Measurements from ENCODE around the gene SHISAL1. TPM values are rescaled to one million over a fixed set of nuclear protein-coding genes. Genes with fewer than 3 reads are reported as not detected.

The SHISAL1 gene
- total and polyA plus RNA-seq, 2 donors (not counting 3 experiments of a cell fraction or from before 2014, with no cell fraction given) = 0.01 to 0.07 TPM

DNA sequence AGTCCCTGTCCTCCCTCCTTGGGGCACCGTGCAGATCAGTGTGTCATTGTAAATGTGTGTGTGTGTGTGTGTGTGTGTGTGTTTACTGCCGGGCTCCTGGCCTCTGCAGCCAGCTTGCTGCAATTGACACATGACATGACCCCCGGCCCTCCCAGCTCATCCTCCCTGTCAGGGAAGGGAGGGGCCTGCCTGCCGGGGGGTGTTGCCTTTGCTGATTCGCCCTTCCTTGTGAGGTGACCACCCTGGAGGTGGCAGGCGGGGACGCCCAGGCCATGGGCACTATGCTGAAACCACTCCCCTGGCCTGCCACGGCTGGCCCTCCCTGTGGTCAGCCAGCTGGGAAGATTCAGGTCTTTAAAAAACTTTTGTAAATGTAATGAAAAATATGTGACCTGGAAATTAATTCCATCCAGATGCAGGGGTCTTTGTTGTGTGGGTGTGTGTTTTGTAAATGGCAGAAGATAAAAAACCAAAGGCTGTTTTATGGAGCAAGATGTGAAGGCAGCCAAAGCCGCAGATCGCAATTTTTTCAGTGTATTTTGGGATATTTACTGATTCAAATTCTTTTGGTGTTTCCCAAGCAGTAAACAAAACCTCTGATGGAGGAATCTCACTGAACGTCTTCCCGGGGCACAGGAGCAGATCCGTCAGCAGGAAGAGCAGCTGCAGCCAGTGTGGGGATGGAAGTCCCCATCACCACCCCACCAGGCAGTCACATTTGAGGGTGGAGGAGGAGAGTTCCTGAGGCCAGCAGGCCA is 23.2 kb downstream of the SHISAL1 start:
- Histone ChIP-seq H3K27ac (ENCODE audit: insufficient read depth, low read depth, low read length) (no peak overlapping the region), H2AFZ (ENCODE audit: low read depth, low read length) (no peak overlapping the region), H3K4me3 (replicated peaks in 1 of 3; ENCODE audit: insufficient read depth in 1 of 3, low read depth in 1 of 3, low read length in 3 of 3) (no peak overlapping the region), H4K20me1 (replicated peaks; ENCODE audit: control insufficient read depth, extremely low read depth, insufficient read depth, low read length) (no peaks in the 10 kb centered on the region), H3K9me1 (replicated peaks; ENCODE audit: control insufficient read depth, extremely low read depth, insufficient read depth, low read length) (no peaks in the 10 kb centered on the region), H3K36me3 (ENCODE audit: control insufficient read depth in 2 of 2, extremely low read depth in 1 of 2, insufficient read depth in 2 of 2, low read length in 2 of 2) (no peaks in the 10 kb centered on the region), H3K27me3 (ENCODE audit: control insufficient read depth in 2 of 2, insufficient read depth in 2 of 2, low read length in 2 of 2) (no peaks in the 10 kb centered on the region), H3K4me1 (ENCODE audit: control insufficient read depth, extremely low read depth, insufficient read depth, low read length) (no peaks in the 10 kb centered on the region), H3K4me2 (ENCODE audit: insufficient read depth, low read length) (no peak overlapping the region), H3K9ac (replicated peaks; ENCODE audit: extremely low read depth, insufficient read depth, low read length) (no peak overlapping the region), H3K9me3 (replicated peaks; ENCODE audit: control insufficient read depth, insufficient read depth, low read length) (no peaks in the 10 kb centered on the region), H3K79me2 (ENCODE audit: control insufficient read depth, insufficient read depth, low read length) (no peaks in the 10 kb centered on the region)
- POLR2A ChIA-PET = interaction anchor here (0.7 kb wide), 1 partner anchor 21 kb away, joined by 5 read pairs; no protein-coding TSS in a partner anchor
- TF ChIP-seq GATA2 (IDR thresholded peaks at IDR 0.05; ENCODE audit: insufficient read depth, insufficient read length, low read depth, low read length) = no peak
- TF ChIP-seq JUN (IDR thresholded peaks at IDR 0.05; ENCODE audit: borderline replicate concordance, insufficient read depth, insufficient read length, low read depth) = no peak
- TF ChIP-seq EZH2 (IDR thresholded peaks at IDR 0.05; ENCODE audit: borderline replicate concordance, low read depth, low read length, severe bottlenecking) = no peak
- TF ChIP-seq, protein P1, sequence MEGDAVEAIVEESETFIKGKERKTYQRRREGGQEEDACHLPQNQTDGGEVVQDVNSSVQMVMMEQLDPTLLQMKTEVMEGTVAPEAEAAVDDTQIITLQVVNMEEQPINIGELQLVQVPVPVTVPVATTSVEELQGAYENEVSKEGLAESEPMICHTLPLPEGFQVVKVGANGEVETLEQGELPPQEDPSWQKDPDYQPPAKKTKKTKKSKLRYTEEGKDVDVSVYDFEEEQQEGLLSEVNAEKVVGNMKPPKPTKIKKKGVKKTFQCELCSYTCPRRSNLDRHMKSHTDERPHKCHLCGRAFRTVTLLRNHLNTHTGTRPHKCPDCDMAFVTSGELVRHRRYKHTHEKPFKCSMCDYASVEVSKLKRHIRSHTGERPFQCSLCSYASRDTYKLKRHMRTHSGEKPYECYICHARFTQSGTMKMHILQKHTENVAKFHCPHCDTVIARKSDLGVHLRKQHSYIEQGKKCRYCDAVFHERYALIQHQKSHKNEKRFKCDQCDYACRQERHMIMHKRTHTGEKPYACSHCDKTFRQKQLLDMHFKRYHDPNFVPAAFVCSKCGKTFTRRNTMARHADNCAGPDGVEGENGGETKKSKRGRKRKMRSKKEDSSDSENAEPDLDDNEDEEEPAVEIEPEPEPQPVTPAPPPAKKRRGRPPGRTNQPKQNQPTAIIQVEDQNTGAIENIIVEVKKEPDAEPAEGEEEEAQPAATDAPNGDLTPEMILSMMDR (IDR thresholded peaks at IDR 0.05; ENCODE audit: extremely low read depth in 1 of 2, insufficient read depth in 1 of 2, low read depth in 1 of 2, low read length in 2 of 2) = no peak
- no peak for TF ChIP-seq POLR2A (IDR thresholded peaks at IDR 0.05; ENCODE audit: low read depth, low read length)
- TF ChIP-seq POLR2AphosphoS5 (IDR thresholded peaks at IDR 0.05; ENCODE audit: insufficient read depth, low read depth, low read length) = no peak
- no peak for TF ChIP-seq FOS (IDR thresholded peaks at IDR 0.05; ENCODE audit: borderline replicate concordance, insufficient read depth, low read length)
- TF ChIP-seq, protein P2, sequence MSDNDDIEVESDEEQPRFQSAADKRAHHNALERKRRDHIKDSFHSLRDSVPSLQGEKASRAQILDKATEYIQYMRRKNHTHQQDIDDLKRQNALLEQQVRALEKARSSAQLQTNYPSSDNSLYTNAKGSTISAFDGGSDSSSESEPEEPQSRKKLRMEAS (IDR thresholded peaks at IDR 0.05; ENCODE audit: insufficient read depth, insufficient read length) = no peak
- no peak for TF ChIP-seq MYC (IDR thresholded peaks at IDR 0.05; ENCODE audit: low read depth, low read length)
- dilution Hi-C loops (cut with MboI; ENCODE audit: extremely low pct_ligation_motif_present, low sequenced_read_pairs) = no loop called here
- intact Hi-C loops (cut with micrococcal nuclease) = no loop called here
- no peak for FAIRE-seq
- BruUV-seq (replicated peaks) = no TSS peak
- CTCF ChIA-PET = interaction anchor here (1.3 kb wide), 1 partner anchor 15 kb away, joined by 3 read pairs; no protein-coding TSS in a partner anchor
- no peak for DNase-seq (ENCODE audit: low read depth, low spot score)
